Chondrocyte (in vitro differentiated cells): ENCODE measurements around the gene CATSPER2. TPM values are rescaled to one million over a fixed set of nuclear protein-coding genes. Genes with fewer than 3 reads are reported as not detected.
"Not testable (repeated sequence)": the region's sequence is repeated elsewhere in the genome, so short reads cannot be mapped to it uniquely, and the experiment has no call there.

Experiments
- DNase-seq: peaks from one replicate; pipeline ENCODE4 v3.0.0; 2021; ENCODE audit warnings: mixed read lengths, low spot score
- H3K27ac Mint-ChIP-seq: one replicate; pipeline ENCODE4 v1.8.0; 2021; ENCODE audit warnings: mild to moderate bottlenecking, moderate library complexity, mixed read lengths; ENCODE audit not compliant: unreplicated experiment
- H3K27me3 Mint-ChIP-seq: 2 replicates; pipeline ENCODE4 v1.8.0; 2021; ENCODE audit warnings: low read depth, mixed read lengths
- H3K36me3 Mint-ChIP-seq: 2 replicates; pipeline ENCODE4 v1.8.0; 2021; ENCODE audit warnings: low read depth, mixed read lengths
- H3K4me1 Mint-ChIP-seq: 2 replicates; pipeline ENCODE4 v1.8.0; 2021; ENCODE audit warnings: low read depth, mild to moderate bottlenecking, mixed read lengths
- H3K4me3 Mint-ChIP-seq: one replicate; pipeline ENCODE4 v1.8.0; 2021; ENCODE audit warnings: mild to moderate bottlenecking, moderate library complexity, mixed read lengths; ENCODE audit not compliant: unreplicated experiment
- H3K9me3 Mint-ChIP-seq: 2 replicates; pipeline ENCODE4 v1.8.0; 2021; ENCODE audit warnings: low read depth, mixed read lengths
- long read RNA-seq: library from polyadenylated mRNA; stranded (forward); transcript quantifications from one replicate; pipeline ENCODE4 v2.0.0, GENCODE V29; 2021
- total RNA-seq: library from RNA; stranded (reverse); gene quantifications from 3 replicates; pipeline ENCODE4 v1.2.1, GENCODE V29; 2021
- TF ChIP-seq, protein P1 (sequence below): fragments of 200-600 bp; sonication (generic); IDR thresholded peaks from 2 replicates; pipeline ENCODE4 v1.5.0; 2021; ENCODE audit warnings: antibody characterized with exemption, mild to moderate bottlenecking, moderate library complexity

The CATSPER2 gene
- 1.6 to 3.6 TPM (median 3.1 TPM) in 3 replicates for total RNA-seq
- long read RNA-seq, result 0 reads

DNA sequence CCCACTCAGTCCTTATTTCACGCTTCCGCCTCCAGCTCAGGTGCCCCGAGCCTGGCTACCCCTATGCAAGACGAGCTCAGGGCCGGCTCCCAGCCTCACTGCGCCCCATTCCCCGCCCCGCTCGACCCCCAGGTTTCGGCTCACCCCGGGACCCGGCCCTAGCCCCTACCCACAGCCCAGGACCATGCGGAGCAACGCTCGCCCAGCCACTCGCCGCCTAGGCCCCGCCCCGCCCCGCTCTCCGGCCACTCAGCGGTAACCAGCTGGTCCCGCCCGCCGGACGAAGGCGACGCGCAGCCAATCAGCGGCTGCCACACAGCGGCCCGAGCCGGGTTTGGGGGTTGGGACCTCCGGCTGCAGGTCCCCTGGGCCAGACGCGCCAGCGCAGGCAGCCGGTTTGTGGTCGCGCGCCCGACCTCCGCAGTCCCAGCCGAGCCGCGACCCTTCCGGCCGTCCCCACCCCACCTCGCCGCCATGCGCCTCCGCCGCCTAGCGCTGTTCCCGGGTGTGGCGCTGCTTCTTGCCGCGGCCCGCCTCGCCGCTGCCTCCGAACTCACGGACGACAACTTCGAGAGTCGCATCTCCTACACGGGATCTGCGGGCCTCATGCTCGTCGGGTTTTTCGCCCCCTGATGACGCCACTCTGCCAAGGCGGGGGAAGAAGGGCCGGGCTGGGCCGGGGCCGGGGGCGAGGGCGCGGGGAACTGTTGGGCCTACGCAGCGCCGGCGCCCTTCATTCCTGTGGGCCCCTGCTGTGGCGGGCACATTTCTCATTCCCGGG is at the start of gene CATSPER2:
Gene CATSPER2, minus strand, starts transcription at position 196 of the 781 bp plus-strand sequence. CDS start 783 bp downstream, outside the sequence.
- Mint-ChIP-seq H3K27me3 (no peaks in the 10 kb centered on the region), H3K36me3 (peaks cover 11% of the 10 kb centered on the region), H3K4me3 (no peak within 1 kb of the TSS), H3K27ac (no peak within 1 kb of the TSS), H3K4me1 (no peaks in the 10 kb centered on the region), H3K9me3 (no peaks in the 10 kb centered on the region)
- DNase-seq, result peak; percentile 90
- TF ChIP-seq, protein P1, sequence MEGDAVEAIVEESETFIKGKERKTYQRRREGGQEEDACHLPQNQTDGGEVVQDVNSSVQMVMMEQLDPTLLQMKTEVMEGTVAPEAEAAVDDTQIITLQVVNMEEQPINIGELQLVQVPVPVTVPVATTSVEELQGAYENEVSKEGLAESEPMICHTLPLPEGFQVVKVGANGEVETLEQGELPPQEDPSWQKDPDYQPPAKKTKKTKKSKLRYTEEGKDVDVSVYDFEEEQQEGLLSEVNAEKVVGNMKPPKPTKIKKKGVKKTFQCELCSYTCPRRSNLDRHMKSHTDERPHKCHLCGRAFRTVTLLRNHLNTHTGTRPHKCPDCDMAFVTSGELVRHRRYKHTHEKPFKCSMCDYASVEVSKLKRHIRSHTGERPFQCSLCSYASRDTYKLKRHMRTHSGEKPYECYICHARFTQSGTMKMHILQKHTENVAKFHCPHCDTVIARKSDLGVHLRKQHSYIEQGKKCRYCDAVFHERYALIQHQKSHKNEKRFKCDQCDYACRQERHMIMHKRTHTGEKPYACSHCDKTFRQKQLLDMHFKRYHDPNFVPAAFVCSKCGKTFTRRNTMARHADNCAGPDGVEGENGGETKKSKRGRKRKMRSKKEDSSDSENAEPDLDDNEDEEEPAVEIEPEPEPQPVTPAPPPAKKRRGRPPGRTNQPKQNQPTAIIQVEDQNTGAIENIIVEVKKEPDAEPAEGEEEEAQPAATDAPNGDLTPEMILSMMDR, result no peak

DNA sequence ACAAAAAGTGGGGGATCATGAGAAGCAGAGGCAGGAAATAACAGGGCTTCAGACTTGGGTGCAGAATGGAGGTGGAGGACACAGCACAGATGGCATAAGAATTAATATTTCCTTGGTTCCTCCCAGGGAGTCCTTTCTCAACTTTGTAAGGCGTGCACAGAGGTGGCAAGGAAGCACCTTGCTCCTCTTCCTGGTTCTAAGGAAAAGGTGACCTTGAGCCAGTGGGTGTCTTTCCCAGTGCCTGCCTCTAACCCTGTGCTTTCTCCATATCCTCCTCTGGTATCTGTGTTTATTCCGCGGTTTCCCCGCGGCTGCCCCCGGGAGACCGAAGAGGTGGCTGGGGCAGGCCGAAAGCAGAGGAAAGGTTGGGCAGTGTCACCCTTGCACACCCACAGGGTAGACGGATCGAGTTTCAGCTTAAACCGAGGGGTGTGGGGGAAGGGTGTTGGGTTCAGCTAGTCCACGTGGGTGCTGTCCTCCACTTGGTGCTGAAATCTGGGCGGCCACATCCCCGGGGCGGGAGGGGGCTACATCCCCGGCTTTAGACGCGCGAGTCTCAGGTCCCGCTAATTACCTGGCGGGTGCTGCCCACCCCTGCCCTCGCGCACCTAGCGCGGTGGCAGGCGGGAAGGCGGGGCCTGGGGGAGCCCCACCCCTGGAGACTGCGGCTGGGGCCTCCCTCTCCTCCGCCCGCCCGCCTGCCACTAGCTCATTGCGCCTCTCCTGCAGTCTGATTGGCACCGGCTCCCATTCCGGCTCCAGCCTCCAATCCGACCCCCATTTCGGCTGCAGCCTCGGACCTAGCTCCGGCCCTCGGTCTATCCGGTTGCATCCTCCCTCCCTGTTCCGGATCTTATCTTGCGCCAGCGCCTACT is 44.7 kb upstream of the CATSPER2 start, which contains the start of gene CKMT1A:
Gene CKMT1A, plus strand, starts transcription at position 712 of the 875 bp plus-strand sequence. CDS start 192 bp downstream, outside the sequence.
- DNase-seq, H3K36me3 Mint-ChIP-seq, H3K4me3 Mint-ChIP-seq, H3K27ac Mint-ChIP-seq, H3K4me1 Mint-ChIP-seq, H3K9me3 Mint-ChIP-seq: not testable (repeated sequence)
- H3K27me3 Mint-ChIP-seq, result peaks cover 15% of the 10 kb centered on the region

DNA sequence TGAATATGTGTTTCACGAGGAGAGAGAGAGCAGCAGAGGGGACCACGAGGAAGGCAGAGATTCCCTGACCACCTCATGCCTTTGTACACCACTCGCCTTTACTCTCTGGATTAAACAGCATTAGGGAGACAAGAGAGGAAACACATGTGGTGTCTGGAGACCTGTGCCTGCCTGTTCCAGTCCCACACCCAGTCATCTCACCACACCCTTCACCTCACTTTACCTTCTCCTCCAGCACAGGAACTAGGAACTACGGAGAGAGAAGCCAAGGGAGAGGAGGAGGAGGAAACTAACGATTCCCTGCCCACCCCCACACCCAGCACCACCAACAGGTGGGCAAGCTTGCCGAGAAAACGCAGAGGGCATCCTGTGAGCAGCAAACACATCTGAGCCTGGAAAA is 44.0 kb upstream of the CATSPER2 start:
- DNase-seq, H3K36me3 Mint-ChIP-seq, H3K4me1 Mint-ChIP-seq, H3K9me3 Mint-ChIP-seq, H3K27ac Mint-ChIP-seq, H3K4me3 Mint-ChIP-seq: not testable (repeated sequence)
- H3K27me3 Mint-ChIP-seq, result peaks cover 13% of the 10 kb centered on the region

DNA sequence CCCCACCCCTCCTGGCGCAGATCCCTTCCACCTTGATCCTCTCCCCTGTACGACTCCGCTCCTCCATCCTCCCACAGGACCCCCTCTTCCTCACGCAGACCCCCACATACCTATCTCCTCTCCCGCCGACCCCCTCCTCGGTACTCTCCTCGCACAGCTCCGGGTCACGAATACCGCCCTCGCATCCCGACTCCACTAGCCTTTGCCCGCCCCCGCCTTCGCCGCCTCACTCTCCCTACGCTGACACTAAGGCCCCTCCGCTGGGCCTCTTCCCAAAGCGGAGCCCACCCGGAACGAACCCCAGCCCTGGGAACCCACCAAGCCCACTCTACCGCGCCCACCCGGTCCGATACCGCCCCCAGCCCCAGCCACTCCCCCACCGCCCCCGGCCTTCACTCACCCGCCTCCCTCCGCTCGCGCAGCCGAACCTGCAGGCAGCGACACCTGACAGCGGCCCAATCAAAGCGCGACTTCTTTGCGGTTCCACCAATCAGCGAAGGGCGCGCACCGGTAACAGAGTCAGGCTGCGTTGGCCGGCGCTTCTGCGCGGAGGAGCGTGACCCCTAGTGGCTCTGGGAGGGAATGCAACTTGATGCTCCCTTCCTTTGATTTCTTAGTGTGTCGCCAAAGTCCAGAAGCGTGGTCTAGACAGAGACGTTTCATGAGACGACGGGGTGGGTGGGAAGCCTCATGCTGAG is 41.1 kb upstream of the CATSPER2 start:
- H3K9me3 Mint-ChIP-seq, H3K4me1 Mint-ChIP-seq, H3K4me3 Mint-ChIP-seq, H3K27ac Mint-ChIP-seq, H3K36me3 Mint-ChIP-seq, H3K27me3 Mint-ChIP-seq, DNase-seq: not testable (repeated sequence)

DNA sequence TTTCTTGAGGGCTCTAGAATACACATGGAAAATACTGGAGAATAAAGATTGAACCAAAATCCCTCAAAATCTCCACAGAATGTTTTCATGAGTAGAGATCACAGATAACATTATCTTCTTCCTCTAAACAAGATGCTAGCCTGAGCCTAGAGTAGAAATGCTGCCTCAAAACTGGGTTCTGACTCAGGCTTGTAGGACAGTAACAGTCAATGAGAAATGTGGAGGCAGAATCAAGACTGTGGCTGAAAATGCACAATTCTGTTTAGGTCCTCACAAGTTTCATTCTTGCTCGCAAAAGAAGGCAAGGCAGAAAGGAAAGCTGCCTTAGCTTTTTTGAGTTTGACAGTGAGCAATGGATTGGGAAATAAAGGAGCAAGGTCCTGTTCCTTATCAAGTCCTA is 25.5 kb upstream of the CATSPER2 start:
- H3K4me1 Mint-ChIP-seq, H3K27ac Mint-ChIP-seq, H3K36me3 Mint-ChIP-seq, H3K27me3 Mint-ChIP-seq, DNase-seq, H3K9me3 Mint-ChIP-seq, H3K4me3 Mint-ChIP-seq: not testable (repeated sequence)

DNA sequence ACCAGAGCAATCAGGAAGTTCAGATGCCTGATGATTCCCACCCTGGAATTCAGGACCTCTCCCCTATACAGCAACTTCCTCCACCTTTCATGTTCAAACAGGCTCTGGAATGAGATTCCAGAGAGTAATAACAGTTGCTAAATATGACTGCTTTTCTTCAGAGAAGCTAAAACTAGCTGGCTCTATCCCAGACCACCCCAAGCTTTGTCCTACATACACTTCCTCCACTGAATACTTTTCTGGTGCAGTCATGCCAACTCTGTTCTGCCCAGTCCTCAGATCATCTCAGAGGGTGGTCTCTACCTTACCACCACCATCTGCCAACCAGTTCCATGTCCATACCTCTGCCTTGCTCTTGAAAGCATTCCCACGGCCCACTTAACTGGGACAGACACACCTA is 17.5 kb upstream of the CATSPER2 start:
- not testable (repeated sequence) for DNase-seq, H3K4me1 Mint-ChIP-seq, H3K9me3 Mint-ChIP-seq, H3K27me3 Mint-ChIP-seq, H3K4me3 Mint-ChIP-seq, H3K36me3 Mint-ChIP-seq, H3K27ac Mint-ChIP-seq

DNA sequence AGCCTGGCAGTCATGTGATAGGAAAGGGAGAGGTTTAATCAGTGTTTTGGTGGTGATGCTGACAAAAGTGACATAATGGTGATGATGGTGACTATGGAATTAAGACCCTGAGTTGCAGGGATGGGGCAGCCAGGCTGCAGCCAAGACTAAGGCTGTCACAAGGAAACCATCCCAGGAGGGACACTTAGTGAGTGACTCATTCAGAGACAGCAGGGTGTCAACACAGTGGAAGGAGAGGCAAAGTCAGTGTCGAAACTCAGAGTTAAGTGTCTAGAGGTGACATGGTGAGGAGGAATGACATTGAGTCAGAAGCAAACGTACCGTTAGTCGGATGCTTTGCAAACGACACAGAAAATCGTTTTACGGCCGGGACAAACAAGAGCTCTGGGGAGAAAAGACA is 14.7 kb upstream of the CATSPER2 start:
- H3K27ac Mint-ChIP-seq, H3K4me1 Mint-ChIP-seq, H3K4me3 Mint-ChIP-seq, H3K36me3 Mint-ChIP-seq, DNase-seq, H3K9me3 Mint-ChIP-seq, H3K27me3 Mint-ChIP-seq: not testable (repeated sequence)

DNA sequence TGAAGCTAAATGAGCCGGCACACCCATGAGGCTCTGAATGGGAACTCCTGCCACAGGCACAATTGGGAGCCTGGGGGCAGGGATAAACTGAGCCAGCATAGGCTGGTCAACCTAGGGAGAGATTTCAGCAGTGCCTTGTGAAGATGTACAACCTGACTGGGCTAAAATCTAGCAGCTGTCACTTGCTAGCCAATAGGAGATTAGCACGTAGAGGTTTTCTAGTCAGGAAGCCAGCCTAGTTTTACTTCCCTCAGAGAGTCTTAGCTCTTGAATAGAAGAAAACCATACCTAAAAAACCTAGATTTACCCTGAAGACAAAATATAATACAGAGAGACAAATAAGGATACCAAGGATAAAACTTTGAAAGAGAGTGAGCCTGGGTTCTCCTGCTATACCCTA is 13.6 kb upstream of the CATSPER2 start:
- H3K9me3 Mint-ChIP-seq, H3K27me3 Mint-ChIP-seq, DNase-seq, H3K4me1 Mint-ChIP-seq, H3K36me3 Mint-ChIP-seq, H3K27ac Mint-ChIP-seq, H3K4me3 Mint-ChIP-seq: not testable (repeated sequence)

DNA sequence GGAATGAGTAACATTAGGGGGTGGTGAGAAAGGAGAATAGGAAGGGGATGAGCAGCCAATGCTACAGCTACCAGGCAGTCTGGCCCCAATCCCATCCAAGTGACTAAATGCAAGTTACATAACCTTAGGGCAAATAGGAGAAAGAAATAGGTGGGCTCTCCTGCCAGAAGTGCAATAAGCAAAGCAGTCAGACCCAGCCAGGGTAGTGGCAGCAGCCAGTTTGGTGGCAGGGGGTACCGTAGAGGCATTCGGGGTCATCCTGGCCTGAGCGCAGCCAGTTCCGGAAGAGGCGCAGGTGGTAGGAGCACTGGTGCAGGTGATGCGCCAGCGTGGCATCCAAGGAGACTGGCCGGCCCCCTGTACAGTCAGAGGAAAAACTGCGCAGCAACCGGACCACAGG is 11.1 kb upstream of the CATSPER2 start:
- H3K27ac Mint-ChIP-seq, H3K4me3 Mint-ChIP-seq, H3K4me1 Mint-ChIP-seq, H3K36me3 Mint-ChIP-seq, H3K9me3 Mint-ChIP-seq, DNase-seq, H3K27me3 Mint-ChIP-seq: not testable (repeated sequence)

DNA sequence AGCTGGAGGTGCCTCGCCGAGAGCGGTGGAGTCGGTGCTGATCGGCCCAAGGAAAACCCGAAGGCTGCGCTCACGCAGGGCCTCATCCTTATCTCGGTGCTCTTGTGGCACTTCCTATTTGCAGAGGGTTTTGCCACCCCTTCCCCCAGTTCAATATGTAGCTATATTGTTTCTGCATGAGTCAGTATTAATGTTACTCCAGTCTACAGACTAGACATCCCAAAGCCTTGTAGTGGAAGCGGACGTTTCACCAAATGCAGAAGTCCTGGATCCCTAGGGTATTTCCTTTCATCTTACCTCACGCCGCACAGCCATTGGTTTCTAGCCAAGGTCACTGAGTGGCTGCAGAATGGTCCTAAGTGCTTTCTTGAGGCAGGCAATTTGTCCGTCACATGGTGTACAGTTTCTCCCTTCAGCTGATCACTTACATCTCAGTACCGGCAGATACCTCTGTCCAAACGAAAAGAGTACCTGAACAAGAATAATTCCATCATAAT is 834 bp upstream of the CATSPER2 start:
- not testable (repeated sequence) for DNase-seq, H3K4me3 Mint-ChIP-seq
- H3K36me3 Mint-ChIP-seq, result peaks cover 11% of the 10 kb centered on the region

More for the DNA sequence above, 834 bp upstream of the CATSPER2 start:
- H3K27ac Mint-ChIP-seq, H3K27me3 Mint-ChIP-seq, H3K4me1 Mint-ChIP-seq, H3K9me3 Mint-ChIP-seq: not testable (repeated sequence)
